Activated CD8-positive, alpha-beta memory T cell treated with anti-CD3 and anti-CD28 coated beads, Interleukin-2, amount 50 U/mL, for 1 hour (primary cell): ENCODE data around the gene SLC51A.
"Not testable (repeated sequence)": the region's sequence is repeated elsewhere in the genome, so short reads cannot be mapped to it uniquely, and the experiment has no call there.

Source experiments
- DNase-seq: peaks from one replicate; pipeline ENCODE4 v3.0.0-alpha.2; 2020; ENCODE audit errors: extremely low read depth

The SLC51A gene

DNA sequence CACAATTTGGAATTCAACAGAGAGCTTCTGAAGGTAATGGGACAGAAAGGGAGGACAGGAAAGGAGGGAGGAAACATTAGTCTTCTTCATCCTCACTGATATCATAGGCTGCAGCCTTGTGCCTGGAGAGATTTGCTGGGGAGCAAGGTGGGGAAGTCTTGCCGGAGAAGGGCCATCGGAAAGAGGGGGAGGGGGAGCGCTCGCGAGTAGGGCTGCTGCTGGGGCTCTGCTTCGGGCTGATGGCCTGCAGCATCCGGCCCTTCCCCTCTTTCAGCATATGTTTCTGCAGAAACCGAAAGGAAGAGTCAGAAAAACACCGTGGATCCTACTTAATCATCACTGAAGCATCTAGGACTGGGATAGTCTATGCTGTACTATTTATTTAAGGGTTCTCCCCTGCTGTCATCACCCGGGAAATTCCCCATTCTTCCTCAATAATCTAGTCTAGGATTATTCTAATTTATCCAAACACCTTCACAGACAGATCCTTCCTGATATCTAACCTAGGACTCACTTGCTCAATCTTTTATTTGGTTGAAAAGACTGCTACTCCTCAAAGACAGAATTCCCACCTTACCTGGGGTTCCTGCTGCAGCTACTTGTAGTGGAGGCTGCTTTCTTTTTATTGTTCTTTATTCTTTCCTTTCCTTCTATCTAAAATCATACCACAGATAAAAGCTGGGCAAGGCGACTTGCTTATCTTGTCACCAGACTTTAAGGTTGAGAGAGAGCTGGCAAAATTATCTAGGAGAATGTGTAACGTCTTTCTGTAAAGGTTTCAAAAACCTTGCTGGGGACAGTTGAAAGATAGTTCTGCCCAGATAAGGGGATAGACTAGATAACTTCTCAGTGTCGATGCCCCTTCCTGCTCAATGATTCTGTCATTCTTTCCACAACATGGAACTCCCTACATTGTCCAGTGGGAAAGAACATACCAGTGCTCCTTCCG is 22.6 kb downstream of the SLC51A start:
- DNase-seq: no peak

DNA sequence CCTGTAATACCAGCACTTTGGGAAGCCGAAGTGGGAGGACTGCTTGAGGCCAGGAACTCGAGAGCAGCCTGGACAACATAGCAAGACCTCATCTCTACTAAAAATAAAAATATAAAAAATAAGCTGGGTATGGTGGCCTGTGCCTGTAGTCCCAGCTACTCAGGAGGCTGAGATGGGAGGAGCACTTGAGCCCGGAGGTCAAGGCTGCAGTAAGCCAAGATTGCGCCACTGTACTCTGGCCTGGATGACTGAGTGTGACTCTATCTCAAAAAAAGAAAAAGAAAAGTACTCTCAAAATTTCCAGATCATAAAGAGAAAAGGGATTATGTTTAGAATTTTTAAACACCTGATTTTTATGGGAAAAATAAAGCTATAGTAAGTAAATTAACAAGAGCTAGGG is 24.1 kb downstream of the SLC51A start:
- DNase-seq: no peak

DNA sequence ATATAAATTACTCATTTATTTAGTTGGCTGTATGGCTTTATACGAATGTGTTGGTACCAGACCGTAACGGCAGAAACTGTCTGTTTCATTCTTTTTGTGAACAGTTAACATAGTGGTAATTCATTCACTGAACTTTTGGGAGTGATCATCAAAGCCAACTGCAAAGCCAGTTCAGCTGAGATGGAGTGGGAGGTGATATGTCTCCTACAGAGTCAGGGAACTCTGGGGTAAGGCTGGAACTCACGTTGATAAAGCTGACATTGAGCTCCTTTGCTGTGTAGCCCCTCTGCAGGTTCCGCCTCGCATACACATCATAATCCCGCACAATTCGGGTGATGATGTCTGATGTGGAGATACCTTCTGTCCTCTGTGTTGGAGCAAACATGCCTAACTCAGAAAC is 25.4 kb downstream of the SLC51A start:
- DNase-seq: no peak

DNA sequence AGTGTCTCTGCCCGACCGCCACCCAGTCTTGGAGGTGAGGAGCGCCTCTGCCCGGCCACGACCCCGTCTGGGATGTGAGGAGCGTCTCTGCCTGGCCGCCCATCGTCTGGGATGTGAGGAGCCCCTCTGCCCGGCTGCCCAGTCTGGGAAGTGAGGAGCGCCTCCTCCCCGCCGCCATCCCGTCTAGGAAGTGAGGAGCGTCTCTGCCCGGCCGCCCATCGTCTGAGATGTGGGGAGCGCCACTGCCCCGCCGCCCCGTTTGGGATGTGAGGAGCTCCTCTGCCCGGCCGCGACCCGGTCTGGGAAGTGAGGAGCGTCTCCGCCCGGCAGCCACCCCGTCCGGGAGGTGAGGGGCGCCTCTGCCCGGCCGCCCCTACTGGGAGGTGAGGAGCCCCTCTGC is 27.8 kb downstream of the SLC51A start:
- not testable (repeated sequence) for DNase-seq

DNA sequence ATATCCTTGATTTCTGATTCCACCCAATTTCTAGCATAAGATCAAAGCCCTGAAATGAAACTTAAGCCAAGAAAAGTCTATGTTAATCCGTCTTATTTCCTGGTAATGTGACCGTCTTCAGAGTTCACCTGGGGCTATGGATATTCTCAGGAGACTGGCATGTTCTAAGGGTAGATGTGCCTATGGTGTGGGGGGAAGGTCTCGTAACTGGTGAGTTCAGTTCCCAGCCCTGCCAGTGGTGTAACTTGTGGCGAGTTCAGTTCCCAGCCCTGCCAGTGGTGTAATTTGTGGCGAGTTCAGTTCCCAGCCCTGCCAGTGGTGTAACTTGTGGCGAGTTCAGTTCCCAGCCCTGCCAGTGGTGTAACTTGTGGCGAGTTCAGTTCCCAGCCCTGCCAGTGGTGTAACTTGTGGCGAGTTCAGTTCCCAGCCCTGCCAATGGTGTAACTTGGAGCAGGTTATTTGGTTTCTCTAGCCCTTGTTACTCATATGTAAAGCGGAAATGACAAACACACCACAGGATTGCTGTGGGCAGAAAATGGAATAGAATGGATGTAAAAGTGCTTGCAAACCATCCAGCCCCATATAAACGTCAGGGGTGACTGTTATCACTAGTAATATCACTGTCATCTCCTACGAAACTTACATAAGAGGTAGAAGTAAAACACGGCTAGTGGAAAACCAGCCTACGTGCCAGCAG is 30.4 kb downstream of the SLC51A start:
- no peak for DNase-seq

DNA sequence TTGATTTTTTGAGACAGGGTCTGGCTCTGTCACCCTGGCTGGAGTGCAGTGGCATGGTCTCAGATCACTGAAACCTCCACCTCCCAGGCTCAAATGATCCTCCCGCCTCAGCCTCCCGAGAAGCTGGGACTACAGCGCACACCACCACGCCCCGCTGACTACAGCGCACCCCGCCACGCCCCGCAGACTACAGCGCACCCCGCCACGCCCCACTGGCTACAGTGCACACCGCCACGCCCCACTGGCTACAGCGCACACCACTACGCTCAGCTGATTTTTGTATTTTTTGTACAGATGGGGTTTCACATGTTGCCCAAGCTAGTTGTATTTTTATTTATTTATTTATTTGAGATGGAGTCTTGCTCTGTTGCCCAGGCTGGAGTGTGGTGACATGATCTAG is 35.6 kb downstream of the SLC51A start:
- no peak for DNase-seq

DNA sequence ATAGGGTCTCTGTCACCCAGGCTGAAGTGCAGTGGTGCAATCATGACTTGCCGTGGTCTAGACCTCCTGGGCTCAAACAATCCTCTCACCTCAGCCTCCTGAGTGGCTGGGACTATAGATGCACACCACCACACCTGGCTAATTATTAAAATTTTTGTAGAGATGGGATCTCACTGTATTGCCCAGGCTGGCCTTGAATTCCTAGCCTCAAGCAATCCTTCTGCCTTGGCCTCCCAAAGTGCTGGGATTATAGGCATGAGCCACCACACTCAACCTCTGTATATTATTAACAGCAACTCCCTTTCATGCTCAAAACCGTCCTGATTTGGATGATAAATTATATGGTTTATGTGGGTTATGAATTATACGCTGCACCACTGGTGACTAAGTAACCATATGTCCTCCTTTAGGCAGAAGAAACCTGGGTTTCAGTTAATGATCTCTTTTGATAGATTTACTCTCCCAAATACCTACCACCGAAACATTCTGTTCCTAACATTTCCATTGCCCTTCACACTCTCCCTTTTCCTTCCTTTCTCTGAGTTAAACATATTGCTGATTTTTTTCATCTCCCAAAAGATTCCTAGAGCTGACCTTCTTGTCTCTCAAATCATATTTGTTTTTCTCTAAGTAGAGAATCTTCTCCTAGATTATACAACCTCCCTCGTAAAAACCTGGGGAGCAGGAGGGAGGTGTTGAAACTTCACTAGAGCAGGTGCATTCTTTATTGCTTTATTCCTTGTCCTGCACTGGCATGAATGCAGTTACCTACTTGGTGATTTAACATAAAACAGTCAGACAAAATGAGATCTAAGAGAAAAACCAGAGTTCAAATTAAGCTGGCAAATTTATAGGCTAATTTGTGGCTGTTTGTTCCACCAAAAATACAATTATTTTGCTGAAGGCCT is 38.3 kb downstream of the SLC51A start:
- no peak for DNase-seq

DNA sequence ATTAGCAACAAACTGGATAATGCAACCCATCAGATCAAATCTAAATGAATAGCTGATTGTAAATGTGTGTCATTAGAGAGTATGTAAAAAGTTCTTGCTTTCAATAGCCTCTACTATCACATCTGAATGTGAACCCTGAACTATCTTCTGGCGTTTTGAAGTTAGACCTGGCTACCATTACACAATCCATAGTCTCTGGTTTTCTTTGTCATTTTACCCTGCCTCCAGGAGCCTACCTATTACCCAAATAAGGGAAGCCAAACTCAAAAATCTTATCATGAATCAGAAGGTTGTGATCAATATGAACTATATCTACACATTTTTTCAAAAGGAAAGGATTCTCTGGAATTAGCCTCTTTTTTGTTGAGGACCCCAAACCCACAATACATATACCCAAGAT is 39.4 kb downstream of the SLC51A start:
- DNase-seq: no peak

DNA sequence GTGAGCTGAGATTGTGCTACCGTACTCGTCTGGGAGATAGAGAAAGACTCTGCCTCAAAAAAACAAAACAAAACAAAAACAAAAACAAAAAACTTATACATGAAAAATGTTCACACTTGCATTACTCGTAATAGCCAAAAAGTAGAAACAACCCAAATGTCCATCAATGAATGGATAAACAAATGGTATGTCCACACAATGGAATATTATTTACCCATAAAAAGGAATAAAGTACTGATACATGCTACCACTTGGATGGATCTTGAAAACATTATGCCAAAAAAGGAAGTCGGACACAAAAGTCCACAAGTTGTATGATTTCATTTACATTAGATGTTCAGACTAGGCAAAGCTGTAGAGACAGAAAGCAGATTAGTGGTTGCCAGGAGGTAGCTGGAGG is 44.5 kb downstream of the SLC51A start:
- no peak for DNase-seq

DNA sequence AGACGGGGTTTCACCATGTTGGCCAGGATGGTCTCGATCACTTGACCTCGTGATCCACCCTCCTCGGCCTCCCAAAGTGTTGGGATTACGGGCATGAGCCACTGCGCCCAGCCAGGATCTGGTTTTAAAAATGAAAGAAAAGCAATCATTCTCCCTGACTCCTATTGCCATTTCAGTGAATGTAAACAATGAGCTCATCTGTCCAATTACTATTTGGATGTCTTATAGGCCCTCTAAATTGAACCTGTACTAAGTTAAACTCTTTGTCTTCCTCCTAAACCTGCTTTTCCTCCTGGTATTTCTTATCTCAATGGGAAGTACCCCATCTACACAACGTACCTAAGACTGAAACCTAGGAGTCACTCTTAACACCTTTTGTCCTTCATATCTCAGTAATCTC is 47.5 kb downstream of the SLC51A start:
- DNase-seq: no peak

DNA sequence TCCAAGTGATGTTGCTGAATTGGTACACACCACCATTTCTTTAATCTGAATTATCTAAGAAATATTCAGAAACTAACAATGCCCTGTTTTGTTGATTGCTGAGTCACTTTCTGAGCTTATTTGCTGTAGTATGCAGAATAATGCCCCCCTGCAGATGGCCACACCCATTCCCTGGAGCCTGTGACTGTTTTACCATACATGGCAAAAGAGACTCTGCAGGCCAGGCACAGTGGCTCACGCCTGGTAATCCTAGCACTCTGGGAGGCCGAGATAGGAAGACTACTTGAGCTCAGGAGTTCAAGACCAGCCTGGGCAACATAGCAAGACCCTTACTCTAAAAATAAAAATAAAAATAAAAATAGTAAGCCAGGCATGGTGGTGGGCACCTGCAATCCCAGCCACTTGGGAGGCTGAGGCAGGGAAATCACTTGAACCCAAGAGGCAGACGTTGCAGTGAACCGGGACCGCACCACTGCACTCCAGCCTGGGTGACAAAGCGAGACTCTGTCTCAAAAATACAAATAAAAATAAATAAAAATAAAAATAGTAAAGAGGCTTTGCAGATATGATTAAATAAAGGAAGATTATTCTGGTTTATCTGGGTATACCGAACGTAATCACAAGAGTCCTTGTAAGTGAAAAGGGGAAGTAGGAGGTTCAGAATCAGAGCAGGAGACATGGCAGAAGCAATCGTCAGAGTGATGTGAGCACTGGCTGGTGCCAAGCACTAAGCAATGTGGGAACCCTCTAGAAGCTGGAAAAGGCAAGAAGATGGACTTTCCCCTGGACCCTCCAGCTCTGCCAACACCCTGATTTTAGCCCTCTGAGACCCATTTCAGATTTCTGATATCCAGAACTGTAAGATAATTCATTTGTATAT is 52.2 kb downstream of the SLC51A start:
- DNase-seq: no peak

DNA sequence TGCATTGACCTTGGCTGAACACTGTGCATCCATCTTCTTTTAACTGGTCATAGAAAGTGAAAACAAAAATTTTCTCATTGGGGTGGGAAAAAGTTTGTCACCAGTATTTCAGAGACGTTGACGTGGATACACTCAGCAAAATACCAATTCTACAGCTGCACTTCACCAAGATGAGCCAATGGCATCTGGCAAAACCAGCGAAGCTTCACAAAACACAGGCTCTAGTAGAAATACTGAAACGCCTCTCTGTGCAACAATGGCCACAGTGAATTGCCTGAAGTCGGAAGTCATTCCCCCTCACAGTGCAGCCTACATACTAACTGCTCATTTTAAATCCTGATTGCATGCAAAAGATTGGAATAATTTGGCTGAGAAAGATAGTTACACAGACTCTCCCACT is 54.2 kb downstream of the SLC51A start:
- no peak for DNase-seq

DNA sequence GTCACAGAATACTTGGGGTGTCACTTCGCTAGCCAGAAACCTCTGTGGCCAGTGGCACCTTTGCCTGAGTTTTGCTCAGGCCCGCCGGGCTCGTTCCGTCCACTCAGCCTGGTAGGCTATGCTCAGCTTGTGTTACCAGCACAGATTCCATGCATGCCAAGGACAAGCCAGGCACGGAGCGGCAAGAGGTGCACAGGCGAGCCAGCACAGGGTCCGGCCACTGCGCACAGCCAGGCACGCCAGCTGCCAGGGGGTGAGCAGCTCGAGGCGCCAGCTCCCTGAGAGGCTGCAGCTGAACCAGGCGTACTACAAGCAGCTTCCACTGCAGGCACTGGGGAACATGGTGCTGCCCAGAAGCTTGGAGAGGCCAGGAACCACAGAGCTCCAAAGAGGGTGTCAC is 56.5 kb downstream of the SLC51A start:
- DNase-seq: no peak

DNA sequence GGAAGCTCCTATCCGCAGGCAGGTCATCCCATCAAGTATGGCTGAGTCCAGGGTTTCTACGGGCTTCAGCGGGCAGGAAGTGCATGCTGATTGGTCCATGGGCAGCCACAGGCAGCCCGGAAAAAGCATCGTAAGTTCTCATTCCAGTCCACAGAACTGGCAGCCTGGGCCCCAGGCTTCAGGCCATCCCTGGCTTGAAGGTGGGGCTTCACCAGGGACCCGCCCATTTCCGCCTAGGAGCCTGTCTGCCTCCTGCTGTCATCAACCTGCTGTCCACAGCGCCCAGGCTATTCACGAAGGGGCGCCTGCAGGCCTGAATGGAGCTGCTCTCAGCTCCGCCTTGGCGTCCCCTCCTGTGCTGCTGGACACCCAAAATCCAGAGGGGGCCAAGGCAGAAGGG is 57.3 kb downstream of the SLC51A start:
- DNase-seq: no peak

DNA sequence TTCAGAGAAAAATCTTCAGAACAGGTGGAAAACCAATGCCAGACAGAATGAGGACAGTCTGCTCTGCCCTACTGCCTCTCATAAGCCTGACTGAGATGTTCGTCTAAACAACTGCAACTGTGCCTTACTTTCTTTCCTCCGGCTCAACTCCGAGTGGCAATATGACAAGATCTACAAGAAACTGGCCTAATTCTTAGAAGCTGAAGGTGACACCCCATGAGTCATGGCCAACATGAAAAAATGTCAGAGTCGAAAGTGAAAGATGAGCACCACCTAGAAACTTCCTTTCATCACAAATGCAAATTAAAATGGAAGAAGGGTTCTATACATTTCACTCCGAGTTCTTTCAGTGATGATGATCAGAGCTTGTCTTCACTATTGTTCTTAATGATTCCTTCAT is 58.3 kb downstream of the SLC51A start:
- no peak for DNase-seq

DNA sequence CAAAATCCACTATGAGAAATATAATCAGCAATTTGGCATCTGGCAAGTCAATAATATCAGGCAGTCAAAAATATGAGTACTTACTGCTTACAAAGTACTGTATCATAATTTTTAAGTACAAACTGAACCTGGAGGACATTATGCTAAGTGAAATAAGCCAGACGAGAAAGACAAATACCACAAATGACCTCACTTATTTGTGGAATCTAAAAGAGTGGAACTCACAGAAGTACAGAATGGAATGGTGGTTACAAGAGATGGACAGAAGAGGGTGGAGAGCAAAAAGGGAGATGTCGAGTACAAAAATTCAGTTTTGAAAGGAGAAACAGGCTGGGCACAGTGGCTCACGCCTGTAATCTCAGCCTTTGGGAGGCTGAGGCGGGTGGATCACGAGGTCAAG is 58.8 kb downstream of the SLC51A start:
- no peak for DNase-seq

DNA sequence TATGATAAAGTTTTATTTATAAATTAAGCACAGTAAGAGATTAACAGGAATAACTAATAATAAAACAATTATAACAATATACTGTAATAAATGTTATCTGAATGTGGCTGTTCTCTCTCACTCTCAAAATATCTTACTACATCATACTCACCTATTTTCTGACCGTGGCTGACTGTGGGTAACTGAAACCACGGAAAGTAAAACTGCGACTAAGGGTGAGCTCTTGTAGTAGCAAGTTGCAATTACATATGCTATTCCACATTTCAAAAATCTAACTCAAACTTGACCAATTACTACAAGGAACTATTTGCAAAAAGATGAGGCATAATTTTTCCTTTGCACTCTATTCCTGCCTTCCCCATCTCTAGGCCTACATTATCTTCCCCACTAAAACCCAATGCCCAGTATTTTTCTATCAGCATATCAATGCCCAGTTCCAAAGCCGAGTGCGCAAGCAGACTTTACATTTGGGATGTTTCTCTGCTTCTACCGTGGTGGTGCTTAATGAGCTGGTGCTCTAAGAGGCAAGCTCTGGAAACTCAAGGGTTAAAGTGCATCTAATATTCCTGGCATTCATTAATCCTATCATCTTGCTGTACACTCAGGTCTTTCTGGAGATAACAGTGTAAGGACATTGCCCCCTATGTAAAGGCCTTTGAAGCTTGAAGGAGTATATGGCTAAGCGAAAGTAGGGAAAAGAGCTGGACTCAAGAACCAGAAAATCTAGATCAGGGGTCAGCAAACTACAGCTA is 64.5 kb downstream of the SLC51A start:
- no peak for DNase-seq

DNA sequence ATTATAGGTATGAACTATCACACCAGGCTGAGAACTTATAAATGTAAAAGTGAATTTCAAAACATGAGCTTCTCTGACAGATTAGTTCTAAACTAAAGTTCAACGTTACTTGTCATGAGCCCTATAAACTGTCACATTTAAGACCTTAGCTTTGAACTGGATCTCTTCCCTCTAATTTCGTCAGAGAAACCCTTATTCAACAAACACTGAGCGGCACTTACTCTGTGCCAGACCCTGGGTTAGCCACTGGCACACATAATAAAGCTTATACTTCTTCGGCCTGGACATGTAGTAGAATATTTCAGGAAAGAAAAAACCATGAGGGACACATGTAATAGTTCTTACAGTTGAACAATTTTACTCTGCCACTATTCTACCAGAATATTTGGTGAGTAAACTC is 65.6 kb downstream of the SLC51A start:
- DNase-seq: no peak
